ENCODE results near the gene MSRB3.
A peak's percentile ranks its signal among the peaks of the same experiment; 100 is the strongest.

The MSRB3 gene

GRCh38 chr12:65419284-65420072 is 141.0 kb downstream of the MSRB3 start:
- DNase-seq (ENCODE audit: low read depth in 2 of 2), result no peak
- TF ChIP-seq CTCF (IDR thresholded peaks at IDR 0.05; ENCODE audit: low read depth, low read length), result no peak
- no peak overlapping the region for H3K4me3 ChIP-seq (replicated peaks in 1 of 2; ENCODE audit: low read depth in 2 of 2, low read length in 2 of 2)

- TF ChIP-seq CTCF (IDR thresholded peaks at IDR 0.05; ENCODE audit: low read depth, low read length), result no peak
- no peak for DNase-seq (ENCODE audit: low read depth in 2 of 2)
- no peak overlapping the region for H3K4me3 ChIP-seq (replicated peaks in 1 of 2; ENCODE audit: low read depth in 2 of 2, low read length in 2 of 2)
These were observed 142.5 kb downstream of the MSRB3 start for GRCh38 chr12:65420941-65421340.

- TF ChIP-seq CTCF (IDR thresholded peaks at IDR 0.05; ENCODE audit: low read depth, low read length), result no peak
- no peak overlapping the region for H3K4me3 ChIP-seq (replicated peaks in 1 of 2; ENCODE audit: low read depth in 2 of 2, low read length in 2 of 2)
- DNase-seq (ENCODE audit: low read depth in 2 of 2), result no peak
These were observed 149.2 kb downstream of the MSRB3 start for GRCh38 chr12:65427646-65428045.

- no peak overlapping the region for H3K4me3 ChIP-seq (replicated peaks in 1 of 2; ENCODE audit: low read depth in 2 of 2, low read length in 2 of 2)
- DNase-seq (ENCODE audit: low read depth in 2 of 2), result no peak
- TF ChIP-seq CTCF (IDR thresholded peaks at IDR 0.05; ENCODE audit: low read depth, low read length), result no peak
These were observed 151.5 kb downstream of the MSRB3 start for GRCh38 chr12:65430006-65430405.

GRCh38 chr12:65430571-65431306 is 152.3 kb downstream of the MSRB3 start:
- TF ChIP-seq CTCF (IDR thresholded peaks at IDR 0.05; ENCODE audit: low read depth, low read length), result no peak
- peak; percentile 72 to 93 for DNase-seq (ENCODE audit: low read depth in 2 of 2)
- no peak overlapping the region for H3K4me3 ChIP-seq (replicated peaks in 1 of 2; ENCODE audit: low read depth in 2 of 2, low read length in 2 of 2)

GRCh38 chr12:65432114-65432513 is 153.6 kb downstream of the MSRB3 start:
- TF ChIP-seq CTCF (IDR thresholded peaks at IDR 0.05; ENCODE audit: low read depth, low read length), result no peak
- no peak for DNase-seq (ENCODE audit: low read depth in 2 of 2)
- H3K4me3 ChIP-seq (replicated peaks in 1 of 2; ENCODE audit: low read depth in 2 of 2, low read length in 2 of 2), result no peak overlapping the region
